Neural progenitor cell (in vitro differentiated cells): ENCODE measurements around the gene PACRG.

Experiments used
- EZH2 ChIP-seq: fragments of 200-600 bp; sonication (generic); IDR thresholded peaks from 2 replicates; pipeline ENCODE4 v1.6.1; 2017; ENCODE audit warnings: antibody characterized with exemption, mild to moderate bottlenecking, moderate library complexity
- EZH2phosphoT487 ChIP-seq: fragments of 200-600 bp; sonication (generic); IDR thresholded peaks from 2 replicates; pipeline ENCODE4 v1.6.1; 2017; ENCODE audit warnings: antibody characterized with exemption
- TF ChIP-seq, protein P1 (sequence below): fragments of 200-600 bp; sonication (generic); IDR thresholded peaks from 2 replicates; pipeline ENCODE4 v1.5.1; 2017; ENCODE audit warnings: antibody characterized with exemption, mild to moderate bottlenecking

DNA sequence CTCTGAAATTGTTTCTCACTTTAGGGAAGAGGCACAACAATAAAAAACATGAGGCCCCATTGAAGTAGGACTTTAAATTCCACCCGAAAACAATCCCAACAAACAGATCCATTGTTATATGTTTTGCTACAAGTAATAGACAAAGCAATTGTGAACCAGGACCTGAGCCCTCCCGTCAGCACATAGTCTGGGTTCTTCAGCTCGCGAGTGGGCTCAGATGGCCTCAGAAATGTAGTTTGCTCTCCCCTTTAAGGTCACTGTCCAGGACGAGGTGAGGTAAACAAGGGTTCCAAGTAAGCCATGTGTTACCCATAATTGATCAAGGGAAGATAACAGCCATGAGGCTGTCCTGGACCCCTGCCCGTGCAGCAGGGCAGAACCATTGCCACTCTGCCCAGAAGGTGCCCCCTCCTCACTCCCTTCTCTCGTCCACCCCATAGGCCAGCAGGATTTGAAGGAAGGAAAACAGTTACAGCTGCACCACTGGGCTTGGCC, 526.6 kb downstream of the PACRG start:
- TF ChIP-seq, protein P1, sequence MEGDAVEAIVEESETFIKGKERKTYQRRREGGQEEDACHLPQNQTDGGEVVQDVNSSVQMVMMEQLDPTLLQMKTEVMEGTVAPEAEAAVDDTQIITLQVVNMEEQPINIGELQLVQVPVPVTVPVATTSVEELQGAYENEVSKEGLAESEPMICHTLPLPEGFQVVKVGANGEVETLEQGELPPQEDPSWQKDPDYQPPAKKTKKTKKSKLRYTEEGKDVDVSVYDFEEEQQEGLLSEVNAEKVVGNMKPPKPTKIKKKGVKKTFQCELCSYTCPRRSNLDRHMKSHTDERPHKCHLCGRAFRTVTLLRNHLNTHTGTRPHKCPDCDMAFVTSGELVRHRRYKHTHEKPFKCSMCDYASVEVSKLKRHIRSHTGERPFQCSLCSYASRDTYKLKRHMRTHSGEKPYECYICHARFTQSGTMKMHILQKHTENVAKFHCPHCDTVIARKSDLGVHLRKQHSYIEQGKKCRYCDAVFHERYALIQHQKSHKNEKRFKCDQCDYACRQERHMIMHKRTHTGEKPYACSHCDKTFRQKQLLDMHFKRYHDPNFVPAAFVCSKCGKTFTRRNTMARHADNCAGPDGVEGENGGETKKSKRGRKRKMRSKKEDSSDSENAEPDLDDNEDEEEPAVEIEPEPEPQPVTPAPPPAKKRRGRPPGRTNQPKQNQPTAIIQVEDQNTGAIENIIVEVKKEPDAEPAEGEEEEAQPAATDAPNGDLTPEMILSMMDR: no peak
- no peak for TF ChIP-seq EZH2phosphoT487
- TF ChIP-seq EZH2: no peak
